ENCODE data around the gene NDST1.

DNA sequence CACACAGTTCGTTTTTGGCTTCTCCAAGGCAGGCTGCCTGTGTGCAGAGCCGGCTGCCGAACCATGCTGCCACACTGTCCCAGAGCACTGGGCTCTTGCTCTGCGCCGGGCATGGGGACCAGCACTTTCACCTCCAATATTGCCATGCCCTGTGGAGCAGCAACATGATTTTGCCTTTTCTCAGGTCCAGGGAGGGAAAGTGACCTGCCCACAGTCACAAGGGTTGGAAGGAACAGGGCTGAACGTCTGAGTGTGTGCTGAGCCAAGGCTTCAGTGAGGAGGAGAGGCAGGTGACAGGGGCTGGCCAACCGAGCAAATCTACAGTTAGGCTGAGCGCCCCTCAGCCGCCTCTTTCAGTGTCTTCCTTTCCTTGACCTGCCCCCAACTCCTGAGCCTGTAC lies 98.5 kb downstream of the NDST1 start:
- TF ChIP-seq, protein P1, sequence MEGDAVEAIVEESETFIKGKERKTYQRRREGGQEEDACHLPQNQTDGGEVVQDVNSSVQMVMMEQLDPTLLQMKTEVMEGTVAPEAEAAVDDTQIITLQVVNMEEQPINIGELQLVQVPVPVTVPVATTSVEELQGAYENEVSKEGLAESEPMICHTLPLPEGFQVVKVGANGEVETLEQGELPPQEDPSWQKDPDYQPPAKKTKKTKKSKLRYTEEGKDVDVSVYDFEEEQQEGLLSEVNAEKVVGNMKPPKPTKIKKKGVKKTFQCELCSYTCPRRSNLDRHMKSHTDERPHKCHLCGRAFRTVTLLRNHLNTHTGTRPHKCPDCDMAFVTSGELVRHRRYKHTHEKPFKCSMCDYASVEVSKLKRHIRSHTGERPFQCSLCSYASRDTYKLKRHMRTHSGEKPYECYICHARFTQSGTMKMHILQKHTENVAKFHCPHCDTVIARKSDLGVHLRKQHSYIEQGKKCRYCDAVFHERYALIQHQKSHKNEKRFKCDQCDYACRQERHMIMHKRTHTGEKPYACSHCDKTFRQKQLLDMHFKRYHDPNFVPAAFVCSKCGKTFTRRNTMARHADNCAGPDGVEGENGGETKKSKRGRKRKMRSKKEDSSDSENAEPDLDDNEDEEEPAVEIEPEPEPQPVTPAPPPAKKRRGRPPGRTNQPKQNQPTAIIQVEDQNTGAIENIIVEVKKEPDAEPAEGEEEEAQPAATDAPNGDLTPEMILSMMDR (IDR thresholded peaks at IDR 0.05; ENCODE audit: insufficient read depth, low read depth, low read length), result no peak
- TF ChIP-seq EZH2 (IDR thresholded peaks at IDR 0.05; ENCODE audit: insufficient read depth, low read length), result no peak

Measured in astrocyte (in vitro differentiated cells and primary cell).